GM18505 (cell line): ENCODE data around the gene HHLA2.

Experiments used
- ATAC-seq: cut with Tn5 transposase; IDR thresholded peaks from one replicate; pipeline ENCODE4 v1.9.1; 2021; ENCODE audit not compliant: unreplicated experiment
- POLR2A ChIP-seq: IDR thresholded peaks from 4 replicates; pipeline ENCODE4 v1.6.1; 2011; ENCODE audit warnings: borderline replicate concordance; ENCODE audit not compliant: insufficient read depth, insufficient read length; ENCODE audit errors: extremely low read depth

HHLA2 gene

DNA sequence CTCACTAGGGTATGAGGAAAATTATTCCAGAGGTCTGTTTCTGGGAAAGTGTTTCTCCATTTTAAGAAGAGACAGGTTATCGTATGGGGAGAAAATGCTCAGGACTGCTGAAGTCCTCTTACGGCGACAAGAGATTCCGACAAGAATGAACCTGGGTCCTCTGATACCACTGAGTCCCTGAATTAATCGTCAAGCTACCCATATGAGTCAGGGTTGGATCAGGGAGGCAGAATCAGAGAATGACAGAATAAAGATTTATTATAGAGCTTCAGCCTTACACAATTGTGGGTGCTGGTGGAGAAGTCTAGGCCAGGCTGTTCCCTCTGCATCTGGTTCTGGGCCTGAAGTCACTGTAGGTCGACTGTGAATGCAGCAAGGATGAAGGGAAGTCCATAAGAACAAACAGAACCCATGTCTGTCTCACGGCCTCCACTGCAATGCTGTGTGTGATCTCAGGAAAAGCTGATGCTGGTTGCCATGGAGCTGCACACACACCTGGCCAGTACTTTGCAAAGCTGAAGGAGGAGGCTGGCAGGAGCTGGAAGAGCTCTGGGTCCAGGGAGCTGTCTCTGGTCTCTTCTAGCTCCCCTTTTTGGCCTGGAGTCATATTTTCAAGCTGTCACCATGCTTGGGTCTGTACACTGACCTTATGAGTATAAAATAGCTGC lies 83.9 kb downstream of the HHLA2 start:
- TF ChIP-seq POLR2A = no peak
- ATAC-seq = no peak

DNA sequence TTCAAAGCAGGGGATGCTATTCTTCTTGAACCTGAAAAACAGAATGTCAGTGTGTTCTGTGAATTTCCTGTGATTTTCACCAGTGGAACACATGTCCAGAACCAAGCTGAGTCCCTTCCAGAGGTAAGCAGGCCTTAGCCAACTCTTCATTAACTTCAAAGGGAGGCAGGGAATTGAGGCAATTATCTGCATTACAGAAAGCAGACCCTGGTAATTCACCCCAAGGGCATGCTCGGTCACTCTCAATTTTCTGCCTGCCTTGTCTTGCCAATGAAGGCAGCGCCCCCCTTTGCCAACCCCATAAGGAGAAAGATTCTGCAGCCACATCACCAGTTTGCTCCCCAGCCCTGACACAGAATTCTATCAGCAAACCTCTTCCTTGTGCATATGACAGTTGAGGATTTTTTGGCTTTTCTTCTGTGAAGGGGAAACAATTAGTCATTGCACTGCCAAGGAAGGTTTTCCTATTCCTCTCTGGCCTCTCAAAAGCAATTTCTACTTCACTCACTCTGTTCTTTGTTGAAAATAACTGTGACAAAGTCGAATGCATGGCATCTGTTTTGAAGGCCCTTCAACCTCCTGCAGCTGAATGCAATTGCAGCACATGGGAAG lies 85.3 kb downstream of the HHLA2 start:
- no peak for TF ChIP-seq POLR2A
- ATAC-seq = no peak

DNA sequence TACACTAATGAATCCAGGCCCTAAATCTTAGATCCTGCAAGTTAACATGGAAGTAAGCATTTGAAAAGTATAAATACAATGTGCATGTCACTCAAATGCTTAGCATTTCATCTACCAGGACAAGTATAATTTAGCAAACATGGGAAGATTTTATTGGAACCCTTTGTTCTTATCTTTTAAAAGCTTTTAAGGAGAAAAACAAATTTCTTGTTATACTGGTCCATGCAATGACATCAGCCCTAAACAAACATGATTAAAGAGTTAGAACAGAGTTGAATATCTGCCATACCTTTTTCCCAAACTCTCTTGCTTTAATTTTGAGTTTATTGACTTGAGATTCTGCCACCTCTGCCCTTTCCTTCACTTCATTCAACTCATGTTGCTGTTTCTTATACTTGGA lies 87.0 kb downstream of the HHLA2 start:
- no peak for TF ChIP-seq POLR2A
- no peak for ATAC-seq

DNA sequence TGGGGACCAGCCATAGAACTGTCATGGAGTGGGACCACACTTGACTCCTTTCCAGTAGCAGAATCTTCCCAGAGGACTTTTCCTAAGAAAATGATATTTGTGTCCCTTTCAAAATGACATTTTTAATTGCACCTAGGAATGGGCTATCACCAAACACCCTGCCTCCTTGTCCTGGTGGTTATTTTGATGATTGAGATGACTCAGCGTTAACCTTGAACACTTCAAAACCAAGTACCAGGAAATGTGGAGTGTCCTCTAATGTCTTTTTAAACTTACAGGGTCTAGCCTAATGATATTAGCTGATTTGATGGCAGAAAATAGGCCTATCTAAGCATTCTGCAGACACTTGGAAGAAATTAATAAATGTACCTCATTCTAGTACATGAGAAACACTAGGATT lies 90.7 kb downstream of the HHLA2 start:
- ATAC-seq = no peak
- TF ChIP-seq POLR2A = no peak

DNA sequence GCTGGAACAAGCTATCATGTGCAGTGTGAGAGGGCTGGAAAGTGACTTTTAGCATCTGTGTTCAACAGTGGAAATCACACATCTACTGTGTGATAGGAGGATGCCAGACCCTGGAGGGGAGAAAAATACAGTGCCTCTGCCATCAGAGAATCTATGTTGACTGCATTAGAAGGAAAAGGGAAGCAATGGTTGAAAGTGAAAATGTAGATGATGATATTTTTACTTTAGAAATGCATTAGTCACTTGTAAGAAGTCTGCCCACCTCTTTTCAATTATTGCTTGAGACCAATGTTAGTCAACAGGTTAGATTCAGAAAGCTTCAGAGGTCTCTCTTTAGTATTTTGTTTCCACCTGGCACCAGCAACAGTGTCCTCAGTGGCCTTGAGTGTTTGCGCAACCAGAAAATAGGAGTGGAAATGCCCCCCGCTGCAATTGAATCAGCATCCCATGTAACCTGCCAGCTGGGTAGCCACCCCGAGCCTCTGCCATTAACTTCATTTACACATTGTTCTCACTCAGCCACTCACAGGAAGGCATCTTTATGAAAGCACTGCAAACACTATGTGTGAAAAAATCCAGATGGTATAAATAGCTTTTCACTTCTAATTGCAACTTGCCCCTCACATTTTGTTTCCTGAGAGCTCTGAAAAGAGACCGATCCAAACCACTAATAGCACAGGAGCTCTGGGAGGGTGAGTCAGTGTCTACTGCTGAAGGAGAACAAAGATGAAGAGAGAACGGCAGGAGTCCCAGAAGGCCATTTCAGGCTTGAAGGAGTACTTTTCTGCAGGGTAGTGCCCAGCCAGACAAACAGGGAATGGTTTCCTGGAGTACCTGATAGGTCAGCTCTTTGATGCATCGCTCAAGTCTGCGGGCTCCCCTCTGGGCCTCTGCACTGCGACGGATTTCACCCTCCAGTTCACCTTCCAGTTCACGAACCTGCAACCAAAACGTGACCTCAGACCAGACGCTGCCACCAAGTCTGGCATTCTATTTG lies 92.1 kb downstream of the HHLA2 start:
- no peak for TF ChIP-seq POLR2A
- peak; percentile 69 for ATAC-seq

DNA sequence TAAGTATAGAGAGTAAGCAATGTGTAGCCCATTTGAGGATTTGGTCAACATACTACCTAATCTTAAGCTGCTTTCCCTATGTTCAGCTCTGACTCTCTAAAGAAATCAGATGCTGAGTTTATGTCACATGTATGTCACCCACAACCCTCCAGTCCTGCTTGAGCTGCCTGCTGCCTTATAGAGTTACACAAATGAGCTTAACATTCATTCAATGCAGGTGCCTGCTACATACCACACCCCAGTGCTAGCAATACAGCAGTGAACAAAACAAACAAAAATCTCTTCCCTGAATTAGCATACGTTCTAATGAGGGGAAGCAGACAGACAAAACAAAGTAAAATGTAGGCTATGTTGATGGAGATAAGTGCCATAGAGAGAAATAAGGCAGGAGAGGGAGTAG lies 93.0 kb downstream of the HHLA2 start:
- TF ChIP-seq POLR2A = no peak
- no peak for ATAC-seq

DNA sequence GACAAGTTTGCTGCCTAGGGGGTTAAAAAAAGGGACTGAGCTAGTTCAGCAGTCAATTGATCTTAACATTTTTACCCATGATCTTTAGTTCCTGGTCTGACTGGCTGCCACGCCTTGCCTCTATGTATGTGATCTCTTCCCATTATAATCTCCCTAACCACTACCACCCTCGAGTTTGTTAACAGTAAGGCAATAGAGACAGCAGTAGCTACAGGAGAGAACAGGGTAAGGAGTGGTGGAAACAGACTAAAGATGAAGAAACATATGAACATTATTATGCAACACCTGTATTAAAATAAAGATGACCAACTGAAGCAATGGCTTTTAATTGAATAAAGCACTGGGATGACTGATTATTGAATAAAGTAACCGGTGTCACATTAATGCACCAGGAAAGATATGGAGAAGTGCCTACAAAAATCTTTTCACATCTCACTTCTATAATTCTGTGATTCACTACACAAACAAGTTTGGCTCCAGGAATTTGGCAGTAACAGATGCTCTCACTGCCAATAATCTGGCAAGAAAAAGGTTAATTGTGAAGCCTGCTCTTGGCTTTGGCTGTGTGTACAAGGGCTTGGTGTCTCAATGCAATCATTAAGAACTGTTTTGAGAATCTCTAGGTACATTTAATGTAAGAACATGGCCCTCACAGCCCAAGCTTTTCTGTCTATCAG lies 95.7 kb downstream of the HHLA2 start:
- no peak for TF ChIP-seq POLR2A
- no peak for ATAC-seq

DNA sequence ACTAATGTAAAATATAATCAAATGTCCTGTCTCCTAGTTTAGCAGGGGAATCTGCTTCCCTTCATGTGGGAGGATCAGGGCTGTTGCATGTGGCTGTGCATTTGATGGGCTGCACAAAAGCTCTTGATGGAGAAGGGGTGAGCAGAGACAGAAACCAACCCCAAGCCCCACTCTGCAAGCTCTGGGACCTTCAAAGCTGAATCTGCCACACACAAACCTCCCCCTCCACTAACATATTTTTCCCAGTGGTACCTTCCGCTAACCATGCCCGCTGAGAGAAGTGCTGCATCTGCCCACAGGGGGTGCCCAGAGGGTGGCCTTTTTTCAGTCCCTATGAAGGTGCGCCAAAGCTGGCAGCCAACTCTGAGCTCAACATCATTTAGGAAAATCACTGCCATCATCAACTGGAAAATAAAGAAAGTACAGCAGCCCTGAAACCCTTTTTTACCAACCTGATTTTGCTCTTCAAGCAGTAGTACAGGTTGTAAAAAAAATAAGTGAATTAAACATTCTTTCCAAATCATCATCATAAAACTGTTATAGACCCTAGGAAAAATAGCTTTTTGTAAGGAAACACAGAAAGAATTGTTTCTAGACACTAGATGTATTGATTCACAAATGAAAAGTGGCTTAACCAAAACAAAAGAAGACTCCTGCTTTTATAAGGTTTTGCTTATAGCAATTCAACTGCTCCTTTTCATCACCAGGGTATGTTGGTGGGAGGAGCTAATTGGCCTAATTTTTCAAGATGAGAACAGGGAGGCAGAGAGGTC lies 97.0 kb downstream of the HHLA2 start:
- no peak for ATAC-seq
- TF ChIP-seq POLR2A = no peak

DNA sequence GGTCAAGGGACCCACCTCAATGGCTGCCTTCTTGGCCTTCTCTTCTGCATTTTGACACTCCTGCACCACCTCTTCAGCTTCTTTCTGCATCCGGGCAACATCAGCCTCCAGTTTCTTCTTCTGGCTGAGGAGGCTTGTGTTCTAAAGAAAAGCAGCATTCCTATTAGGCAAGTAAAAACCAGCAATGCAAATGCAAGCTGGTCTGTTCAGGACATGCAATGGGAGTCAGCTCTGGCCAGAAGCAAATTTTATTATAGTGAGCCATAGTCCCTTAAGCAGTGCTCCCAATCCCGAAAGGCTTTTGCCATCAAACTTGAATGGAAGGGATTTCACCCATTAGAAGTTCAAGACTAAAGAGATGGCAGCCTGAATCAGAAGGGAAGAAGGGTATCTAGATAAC lies 97.7 kb downstream of the HHLA2 start:
- no peak for TF ChIP-seq POLR2A
- no peak for ATAC-seq

DNA sequence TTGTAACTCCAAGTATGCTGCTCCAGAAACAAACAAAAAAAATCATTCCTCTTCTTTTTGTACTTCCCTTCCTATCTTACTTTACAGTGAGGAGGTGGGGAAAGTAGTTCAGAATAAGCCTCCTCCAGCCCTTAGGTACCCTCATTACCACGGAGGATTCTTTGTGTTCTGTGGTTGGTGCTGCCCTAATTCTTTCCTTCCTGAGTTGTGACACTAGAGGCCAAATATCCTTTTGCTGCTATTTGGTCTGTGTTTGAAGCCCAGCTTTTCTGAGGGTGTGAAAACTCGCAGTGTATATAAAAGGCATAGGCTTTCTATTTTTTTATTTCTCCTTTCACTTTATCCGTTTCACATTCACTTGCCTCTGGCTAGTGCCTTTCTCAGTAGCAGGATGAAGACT lies 98.2 kb downstream of the HHLA2 start:
- no peak for TF ChIP-seq POLR2A
- ATAC-seq = no peak

DNA sequence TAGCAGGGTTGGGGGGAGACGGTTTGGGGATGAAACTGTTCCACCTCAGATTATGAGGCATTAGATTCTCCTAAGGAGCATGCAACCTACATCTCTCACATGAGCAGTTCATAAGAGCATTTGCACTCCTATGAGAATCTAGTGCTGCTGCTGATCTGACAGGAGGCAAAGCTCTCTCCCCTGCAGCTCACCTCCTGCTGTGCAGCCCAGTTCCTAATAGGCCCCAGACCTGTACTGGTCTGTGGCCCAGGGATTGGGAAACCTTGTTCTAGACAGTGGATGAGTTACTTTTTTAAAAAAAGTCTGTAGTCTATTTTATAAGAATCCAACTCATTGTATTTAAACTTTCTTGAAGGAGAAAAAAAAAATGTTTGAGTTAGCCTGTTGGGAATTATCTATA lies 100.0 kb downstream of the HHLA2 start:
- no peak for TF ChIP-seq POLR2A
- ATAC-seq = no peak

DNA sequence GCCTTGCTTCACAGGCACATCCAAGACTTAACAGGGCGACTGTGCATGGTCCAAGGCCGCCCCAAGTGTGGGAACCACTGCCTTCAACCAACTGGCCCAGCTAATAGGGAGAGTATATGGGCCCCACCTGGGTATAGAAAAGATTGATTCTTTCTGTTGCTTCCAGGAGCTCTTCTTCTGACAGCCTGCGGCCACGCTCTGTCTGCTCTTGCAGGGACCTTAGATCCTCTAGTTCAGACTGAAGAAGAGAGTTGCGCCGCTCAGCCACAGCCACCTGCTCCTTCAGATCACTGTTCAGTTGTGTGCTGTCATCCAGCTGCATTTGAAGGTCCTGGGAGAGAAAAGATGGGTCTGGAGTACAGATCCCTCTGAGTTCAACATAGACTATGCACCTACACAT lies 102.2 kb downstream of the HHLA2 start:
- TF ChIP-seq POLR2A = no peak
- ATAC-seq = no peak
